Stimulated activated CD8-positive, alpha-beta memory T cell treated with anti-CD3 and anti-CD28 coated beads, Interleukin-4, amount 100 ng/mL, for 48 hours (primary cell): Measurements from ENCODE around the gene PLEKHG4B.

Source experiments
- DNase-seq: peaks from one replicate; pipeline ENCODE4 v3.0.0-alpha.2; 2020

Gene PLEKHG4B

DNA sequence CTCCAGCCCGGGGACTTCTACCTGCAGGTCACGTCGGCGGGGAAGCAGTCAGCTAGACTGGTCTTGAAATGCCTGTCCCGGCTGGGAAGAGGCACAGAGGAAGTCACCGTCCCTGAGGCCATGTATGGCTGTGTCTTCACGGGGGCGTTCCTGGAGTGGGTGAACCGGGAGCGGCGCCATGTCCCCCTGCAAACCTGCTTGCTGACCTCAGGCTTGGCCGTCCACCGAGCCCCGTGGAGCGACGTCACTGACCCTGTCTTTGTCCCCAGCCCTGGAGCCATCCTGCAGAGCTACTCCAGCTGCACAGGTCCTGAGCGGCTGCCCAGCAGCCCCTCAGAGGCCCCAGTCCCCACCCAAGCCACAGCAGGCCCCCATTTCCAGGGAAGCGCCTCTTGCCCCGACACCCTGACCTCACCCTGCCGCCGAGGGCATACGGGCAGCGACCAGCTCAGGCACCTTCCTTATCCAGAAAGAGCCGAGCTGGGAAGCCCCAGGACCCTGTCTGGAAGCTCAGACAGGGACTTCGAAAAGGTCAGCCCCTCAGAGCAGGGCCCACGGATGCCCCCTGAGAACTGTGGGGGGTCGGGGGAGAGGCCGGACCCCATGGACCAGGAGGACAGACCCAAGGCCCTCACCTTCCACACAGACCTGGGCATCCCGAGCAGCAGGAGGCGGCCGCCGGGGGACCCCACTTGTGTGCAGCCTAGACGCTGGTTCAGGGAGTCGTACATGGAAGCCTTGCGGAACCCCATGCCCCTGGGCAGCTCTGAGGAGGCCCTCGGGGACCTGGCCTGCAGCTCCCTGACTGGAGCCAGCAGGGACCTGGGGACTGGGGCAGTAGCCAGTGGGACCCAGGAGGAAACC, 47.8 kb downstream of the PLEKHG4B start:
- no peak for DNase-seq

- no peak for DNase-seq
Observed at GRCh38 chr5:140443-140829, 48.5 kb downstream of the PLEKHG4B start.

- no peak for DNase-seq
Observed at GRCh38 chr5:141211-141610, 49.2 kb downstream of the PLEKHG4B start.

GRCh38 chr5:141761-142160, 49.8 kb downstream of the PLEKHG4B start:
- no peak for DNase-seq

DNA sequence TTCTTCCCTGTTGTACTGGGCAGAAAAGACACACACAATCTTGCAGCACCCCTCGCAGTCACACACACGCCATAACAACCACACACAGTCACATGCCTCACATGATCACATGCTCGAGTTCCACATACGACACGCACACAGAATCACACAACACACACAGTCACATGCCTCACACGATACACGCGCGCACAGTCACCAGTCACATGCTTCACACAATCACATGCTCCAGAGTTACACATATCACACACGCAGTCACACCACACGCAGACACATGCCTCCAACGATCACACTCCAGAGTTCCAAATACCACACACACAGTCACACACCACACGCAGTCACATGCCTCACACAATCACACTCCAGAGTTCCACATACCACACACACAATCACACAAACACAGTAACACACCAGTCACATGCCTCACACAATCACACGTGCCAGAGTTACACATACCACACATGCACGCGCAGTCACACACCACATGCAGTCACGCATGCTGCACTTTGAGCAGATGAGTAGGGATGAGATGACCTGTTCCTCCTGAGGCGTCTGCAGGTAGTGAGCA, 50.4 kb downstream of the PLEKHG4B start:
- DNase-seq = no peak

DNA sequence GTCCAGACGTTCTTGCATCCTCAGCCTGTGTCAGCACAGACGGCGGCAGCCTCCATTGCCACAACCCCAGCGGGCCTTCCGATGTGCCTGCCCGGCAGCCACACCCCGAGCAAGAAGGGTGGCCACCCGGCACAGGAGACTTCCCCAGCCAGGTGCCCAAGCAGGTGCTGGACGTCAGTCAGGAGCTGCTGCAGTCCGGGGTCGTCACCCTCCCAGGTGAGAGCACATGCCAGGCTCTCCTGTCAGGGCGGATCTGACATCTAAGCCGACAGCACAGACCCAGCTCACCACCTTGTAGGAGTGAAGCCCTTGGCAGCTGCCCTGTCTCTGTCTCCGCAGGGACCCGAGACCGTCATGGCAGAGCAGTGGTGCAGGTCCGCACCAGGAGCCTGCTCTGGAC, 51.1 kb downstream of the PLEKHG4B start:
- DNase-seq = no peak

GRCh38 chr5:144941-145340, 53.0 kb downstream of the PLEKHG4B start:
- DNase-seq = no peak

DNA sequence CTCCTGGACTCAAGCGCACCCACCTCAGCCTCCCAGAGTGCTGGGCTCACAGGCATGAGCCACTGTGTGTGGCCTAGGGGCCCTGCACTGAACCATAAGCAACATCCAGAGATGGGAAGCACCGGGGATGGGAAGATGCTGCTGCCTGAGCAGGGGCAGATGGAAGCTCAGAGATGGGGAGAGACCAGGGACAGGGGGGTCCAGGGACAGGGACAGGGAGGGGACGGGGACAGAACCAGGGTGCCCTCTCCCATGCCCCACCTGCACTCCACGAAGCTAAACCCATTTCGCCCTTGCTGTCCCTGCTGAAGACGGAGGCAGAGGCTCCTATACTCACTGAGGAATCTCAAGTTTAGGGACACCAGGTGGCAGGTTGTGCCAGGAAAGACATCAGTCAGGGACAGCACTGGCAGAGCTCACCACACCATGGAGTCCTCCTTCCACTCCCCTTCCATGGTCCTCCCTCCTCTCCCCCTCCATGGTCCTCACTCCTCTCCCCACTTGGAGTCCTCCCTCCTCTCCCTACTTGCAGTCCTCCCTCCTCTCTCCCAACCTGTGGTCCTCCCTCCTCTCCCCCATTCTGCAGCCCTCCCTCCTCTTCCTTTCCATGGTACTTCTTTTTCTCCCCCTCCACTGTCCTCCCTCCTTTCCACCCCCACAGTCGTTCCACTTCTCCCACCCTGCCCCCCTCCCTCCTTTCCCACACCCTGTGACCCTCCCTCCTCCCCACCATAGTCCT, 53.8 kb downstream of the PLEKHG4B start:
- no peak for DNase-seq

GRCh38 chr5:147751-148150, 55.8 kb downstream of the PLEKHG4B start:
- no peak for DNase-seq

- no peak for DNase-seq
Observed at GRCh38 chr5:149745-150485, 57.9 kb downstream of the PLEKHG4B start.

- no peak for DNase-seq
Observed at GRCh38 chr5:150746-151145, 58.8 kb downstream of the PLEKHG4B start.

- no peak for DNase-seq
Observed at GRCh38 chr5:152077-152476, 60.1 kb downstream of the PLEKHG4B start.

- DNase-seq = no peak
Observed at GRCh38 chr5:153256-153655, 61.3 kb downstream of the PLEKHG4B start.

GRCh38 chr5:154236-154635, 62.3 kb downstream of the PLEKHG4B start:
- no peak for DNase-seq

- no peak for DNase-seq
Observed at GRCh38 chr5:154826-155225, 62.9 kb downstream of the PLEKHG4B start.

- no peak for DNase-seq
Observed at GRCh38 chr5:155651-156410, 63.9 kb downstream of the PLEKHG4B start.

DNA sequence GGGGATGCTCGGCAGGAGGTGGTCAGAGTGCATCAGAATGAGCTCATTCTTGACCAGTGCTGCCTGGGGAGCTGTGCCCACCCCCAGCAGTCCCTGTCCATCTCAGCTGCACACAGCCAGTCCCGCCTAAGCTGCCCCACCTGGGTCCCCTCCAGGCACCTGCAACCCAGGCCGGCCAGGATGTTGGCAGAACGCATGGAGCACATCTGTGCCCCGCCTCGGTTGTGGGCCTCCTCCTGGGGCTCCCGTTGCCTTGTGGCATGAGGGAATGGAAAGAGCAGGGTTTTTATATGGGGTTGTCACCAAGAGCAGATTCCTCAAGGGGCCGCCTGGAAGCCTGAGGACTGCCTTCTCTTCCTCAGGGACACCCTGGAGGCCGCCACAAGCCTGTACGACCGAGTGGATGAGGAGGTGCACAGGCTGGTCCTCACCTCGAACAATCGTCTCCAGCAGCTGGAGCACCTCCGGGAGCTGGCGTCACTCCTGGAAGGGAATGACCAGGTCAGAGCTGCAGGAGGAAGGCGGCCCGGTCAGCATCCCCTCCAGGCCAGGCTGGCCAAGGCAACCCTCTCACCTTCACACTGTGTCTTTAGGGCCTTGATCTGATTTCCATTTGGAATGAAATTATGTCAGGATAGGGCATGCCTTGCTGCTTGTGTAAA, 64.6 kb downstream of the PLEKHG4B start:
- no peak for DNase-seq

DNA sequence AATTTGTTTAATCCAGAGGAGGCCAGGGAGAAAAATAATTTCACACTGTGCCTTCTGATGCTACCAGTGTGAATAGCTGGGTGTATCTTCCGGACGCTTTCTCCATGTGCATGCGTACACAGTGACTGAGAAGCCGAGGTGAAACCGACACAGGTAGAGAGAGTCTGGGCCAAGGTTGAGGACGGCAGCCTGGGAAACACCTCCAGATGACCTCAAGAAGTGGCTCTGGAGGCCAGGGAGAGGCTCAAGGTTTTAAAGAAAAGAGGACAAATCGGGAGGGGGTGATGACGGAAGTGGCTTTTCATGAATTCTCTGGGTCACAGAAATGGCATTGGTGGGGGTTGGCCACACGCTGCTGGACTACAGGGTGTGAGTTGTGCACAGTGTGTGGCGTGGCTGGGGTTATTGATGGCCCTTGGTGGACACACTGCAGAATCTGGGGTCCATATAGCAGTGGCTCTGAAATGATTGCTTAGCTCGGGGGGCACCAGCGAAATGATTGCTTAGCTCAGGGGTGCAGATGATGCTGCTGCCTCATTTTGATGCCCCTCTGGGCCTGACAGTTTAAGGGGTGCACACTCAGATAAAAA, 65.3 kb downstream of the PLEKHG4B start:
- no peak for DNase-seq

DNA sequence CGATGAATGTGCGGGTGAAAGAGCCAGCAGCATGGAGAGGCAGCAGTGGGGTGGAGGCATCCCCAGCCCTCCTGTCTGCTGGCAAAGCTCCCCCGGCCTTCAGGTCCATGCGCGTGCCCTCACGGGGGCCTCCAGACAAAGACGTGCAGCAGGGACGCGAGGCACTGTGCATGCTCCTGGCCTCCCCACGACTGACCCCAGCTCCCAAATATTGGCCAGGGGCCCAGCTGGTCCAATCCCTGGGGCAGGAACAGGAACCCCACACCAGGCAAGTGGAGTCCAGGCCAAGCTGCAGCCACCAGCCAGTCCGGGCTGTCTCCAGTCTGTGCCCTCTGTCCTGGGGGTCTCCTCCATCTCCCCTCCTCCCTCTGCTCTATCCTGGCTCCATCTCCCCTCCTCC, 65.8 kb downstream of the PLEKHG4B start:
- no peak for DNase-seq

GRCh38 chr5:158807-159447, 67.0 kb downstream of the PLEKHG4B start:
- DNase-seq = no peak
